Fibroblast of pulmonary artery (primary cell): ENCODE results near the gene HRK.

Experiments
- DNase-seq: peaks from one replicate; pipeline ENCODE4 v3.0.0-alpha.2; 2010; ENCODE audit warnings: low read depth
- H3K4me3 ChIP-seq: replicated peaks from 2 replicates; pipeline ENCODE4 v1.5.1; 2011; ENCODE audit warnings: low read depth, mild to moderate bottlenecking, control low read depth, low read length, moderate library complexity
- CTCF ChIP-seq: IDR thresholded peaks from 2 replicates; pipeline ENCODE4 v1.5.1; 2011; ENCODE audit warnings: mild to moderate bottlenecking, control low read depth, low read length, inconsistent platforms; ENCODE audit errors: missing control alignments

Gene HRK

GRCh38 chr12:116880213-116880816 lies 926 bp downstream of the HRK start:
- no peak for DNase-seq
- no peak for TF ChIP-seq CTCF
- no peak overlapping the region for H3K4me3 ChIP-seq

GRCh38 chr12:116879509-116880212 lies 1.6 kb downstream of the HRK start:
- no peak overlapping the region for H3K4me3 ChIP-seq

GRCh38 chr12:116878567-116879508 lies 2.4 kb downstream of the HRK start:
- TF ChIP-seq CTCF = no peak
- H3K4me3 ChIP-seq = no peak overlapping the region
- DNase-seq = no peak

More at GRCh38 chr12:116879509-116880212, 1.6 kb downstream of the HRK start:
- TF ChIP-seq CTCF = no peak
- DNase-seq = no peak

GRCh38 chr12:116876151-116876869 lies 4.9 kb downstream of the HRK start:
- H3K4me3 ChIP-seq = no peak overlapping the region
- TF ChIP-seq CTCF = no peak
- DNase-seq = no peak

GRCh38 chr12:116874324-116874995 lies 6.8 kb downstream of the HRK start:
- no peak overlapping the region for H3K4me3 ChIP-seq
- TF ChIP-seq CTCF = no peak
- DNase-seq = no peak

GRCh38 chr12:116870306-116870705 lies 10.9 kb downstream of the HRK start:
- no peak for TF ChIP-seq CTCF
- H3K4me3 ChIP-seq = no peak overlapping the region
- DNase-seq = no peak
